Measurements from ENCODE around the gene MOB3A. TPM values are rescaled to one million over a fixed set of nuclear protein-coding genes. Genes with fewer than 3 reads are reported as not detected.

The MOB3A gene
- total and polyA plus RNA-seq, 9 of the 15 experiments (the other 6 are each of a cell fraction or from before 2014, with no cell fraction given), result 1.1 to 24.1 (median 6.0) TPM

GRCh38 chr19:2058570-2059421, 37.3 kb downstream of the MOB3A start (continued):
- TF ChIP-seq ZBTB11 (CRISPR knock-in tag; IDR thresholded peaks at IDR 0.05) (0 out of 6 replicates have a peak, but pooled peaks of 1 of the 3 experiments have one; percentile 34), ZNF384 (IDR thresholded peaks at IDR 0.05; ENCODE audit: low read depth, low read length) (peak; percentile 58; the same call in 1 of the 2 replicates), MEF2D (tag; conservative IDR thresholded peaks at IDR 0.05; ENCODE audit: low read depth) (peak; percentile 46; the same call in 1 of the 2 replicates), RAD21 (CRISPR knock-in tag; conservative IDR thresholded peaks at IDR 0.05 in 1 of 2, IDR thresholded peaks at IDR 0.05 in 1 of 2) (no peak), ZKSCAN8 (CRISPR knock-in tag; IDR thresholded peaks at IDR 0.05) (0 out of 2 replicates have a peak, but pooled peaks have one; percentile 39), MLLT1 (IDR thresholded peaks at IDR 0.05) (peak in 1 of 2 experiments; percentile 95; a peak in 2 of 4 replicates), PYGO2 (tag; IDR thresholded peaks at IDR 0.05) (peak; percentile 3; the same call in 1 of the 2 replicates), ZNF507 (tag; conservative IDR thresholded peaks at IDR 0.05) (peak; percentile 29; the same call in 1 of the 2 replicates), ZNF449 (CRISPR knock-in tag; IDR thresholded peaks at IDR 0.05) (0 out of 2 replicates have a peak, but pooled peaks have one; percentile 55), KAT7 (CRISPR knock-in tag; IDR thresholded peaks at IDR 0.05; ENCODE audit: borderline replicate concordance) (0 out of 2 replicates have a peak, but pooled peaks have one; percentile 9), IRF1 (CRISPR knock-in tag; IDR thresholded peaks at IDR 0.05; ENCODE audit: borderline replicate concordance) (no peak)

All from K562 (cell line).